Activated naive CD8-positive, alpha-beta T cell treated with anti-CD3 and anti-CD28 coated beads for 36 hours (primary cell): Measurements from ENCODE around the gene LSM12. TPM values are rescaled to one million over a fixed set of nuclear protein-coding genes. Genes with fewer than 3 reads are reported as not detected.
"Not testable (repeated sequence)": the region's sequence is repeated elsewhere in the genome, so short reads cannot be mapped to it uniquely, and the experiment has no call there.

Experiments used
- DNase-seq: peaks from one replicate; pipeline ENCODE4 v3.0.0; 2021
- H3K27ac Mint-ChIP-seq: one replicate; pipeline ENCODE4 v1.8.0; 2022; ENCODE audit warnings: mild to moderate bottlenecking, moderate library complexity, mixed read lengths
- H3K27me3 Mint-ChIP-seq: one replicate; pipeline ENCODE4 v1.8.0; 2022; ENCODE audit warnings: mild to moderate bottlenecking, mixed read lengths
- H3K36me3 Mint-ChIP-seq: one replicate; pipeline ENCODE4 v1.8.0; 2021; ENCODE audit warnings: mild to moderate bottlenecking, mixed read lengths
- H3K4me1 Mint-ChIP-seq: one replicate; pipeline ENCODE4 v1.8.0; 2021; ENCODE audit warnings: mixed read lengths
- H3K4me3 Mint-ChIP-seq: one replicate; pipeline ENCODE4 v1.8.0; 2022; ENCODE audit warnings: mild to moderate bottlenecking, moderate library complexity, mixed read lengths
- H3K9me3 Mint-ChIP-seq: one replicate; pipeline ENCODE4 v1.8.0; 2022; ENCODE audit warnings: mixed read lengths
- total RNA-seq, 2 experiments: library from RNA; stranded (reverse); gene quantifications; one replicate each; pipeline ENCODE4 v1.2.3, GENCODE V29; 2021

LSM12 gene
- total RNA-seq, 2 experiments from 2014 or later: 103 to 110 TPM

DNA sequence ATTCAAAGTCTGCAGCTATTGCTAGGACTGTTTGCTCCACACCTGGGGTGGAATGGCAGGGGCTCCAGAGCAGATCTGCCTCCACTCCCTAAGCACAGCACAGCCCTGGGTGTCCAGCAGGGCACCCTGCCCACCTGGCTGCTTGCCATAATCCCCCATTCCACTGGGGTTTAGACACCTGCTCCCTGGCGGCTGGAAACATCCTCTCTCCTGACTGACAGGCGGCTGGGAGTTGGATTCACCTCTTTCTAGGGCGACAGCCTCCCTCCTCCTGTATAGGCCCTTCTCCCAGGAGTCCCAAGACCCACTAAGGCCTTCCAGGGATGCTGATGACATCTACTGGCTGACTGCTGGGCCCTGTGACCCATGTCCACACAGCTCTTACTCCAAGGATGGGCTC, 39.0 kb upstream of the LSM12 start:
- no peaks in the 10 kb centered on the region for H3K36me3 Mint-ChIP-seq
- H3K4me3 Mint-ChIP-seq: no peak overlapping the region
- peaks cover 3% of the 10 kb centered on the region for H3K4me1 Mint-ChIP-seq
- H3K9me3 Mint-ChIP-seq: no peaks in the 10 kb centered on the region
- no peak overlapping the region for H3K27ac Mint-ChIP-seq
- DNase-seq: no peak
- no peaks in the 10 kb centered on the region for H3K27me3 Mint-ChIP-seq

DNA sequence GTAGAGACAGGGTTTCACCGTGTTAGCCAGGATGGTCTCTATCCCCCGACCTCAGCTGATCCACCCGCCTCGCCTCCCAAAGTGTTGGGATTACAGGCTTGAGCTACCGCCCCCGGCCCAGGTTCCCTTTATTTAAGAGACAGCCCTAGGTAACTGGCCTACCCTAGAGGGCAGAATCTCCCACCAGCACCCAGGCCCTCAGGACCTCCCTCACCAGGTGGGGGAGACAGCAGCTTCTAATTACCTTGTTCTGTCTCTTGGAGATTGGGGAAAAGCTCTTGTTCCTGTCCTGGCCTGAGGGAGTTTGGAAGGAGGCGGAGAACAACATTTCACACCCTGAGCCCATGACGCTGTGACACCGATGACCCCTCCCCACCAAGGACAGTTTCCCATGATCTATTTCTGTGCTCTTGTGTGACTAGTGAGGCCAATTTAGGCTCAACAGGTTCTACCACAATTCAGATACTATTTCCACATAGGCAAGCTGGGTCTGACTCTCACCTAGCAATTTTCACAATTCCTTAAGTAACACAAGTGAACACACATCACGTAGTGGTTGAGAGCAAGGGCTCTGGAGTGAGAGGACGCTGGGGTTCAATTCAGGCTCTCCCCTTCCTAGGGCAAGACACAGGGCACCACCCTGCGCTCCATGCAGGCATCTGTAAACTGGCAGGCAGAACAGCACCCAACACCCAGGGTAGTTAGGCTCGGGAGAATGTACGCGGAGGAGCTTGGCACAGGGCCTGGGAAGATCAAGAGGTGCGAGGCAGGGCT, 36.6 kb upstream of the LSM12 start:
- H3K27me3 Mint-ChIP-seq: no peaks in the 10 kb centered on the region
- H3K4me3 Mint-ChIP-seq: no peak overlapping the region
- no peaks in the 10 kb centered on the region for H3K36me3 Mint-ChIP-seq
- no peaks in the 10 kb centered on the region for H3K9me3 Mint-ChIP-seq
- peaks cover 4% of the 10 kb centered on the region for H3K4me1 Mint-ChIP-seq
- DNase-seq: no peak
- H3K27ac Mint-ChIP-seq: no peak overlapping the region

DNA sequence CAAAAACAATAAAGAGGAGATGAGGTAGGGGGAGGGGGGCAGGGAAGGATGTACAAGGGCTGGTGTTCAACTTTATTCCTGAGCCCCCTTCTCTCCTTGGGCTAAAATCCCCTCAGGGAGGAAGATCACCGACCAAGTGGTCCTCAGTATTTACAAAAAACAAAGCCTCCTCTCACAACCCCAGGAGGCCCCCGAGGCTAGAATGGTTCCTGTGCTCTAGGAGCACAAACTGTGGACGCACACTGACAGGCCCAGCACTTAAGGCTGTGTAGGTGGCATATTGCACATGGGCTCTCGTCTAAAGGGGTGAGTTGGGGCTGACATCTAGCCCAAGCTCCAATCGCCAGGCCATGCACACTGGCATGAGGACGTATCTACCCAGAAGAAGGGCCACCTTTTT, 35.4 kb upstream of the LSM12 start:
- not testable (repeated sequence) for H3K36me3 Mint-ChIP-seq, H3K4me1 Mint-ChIP-seq

DNA sequence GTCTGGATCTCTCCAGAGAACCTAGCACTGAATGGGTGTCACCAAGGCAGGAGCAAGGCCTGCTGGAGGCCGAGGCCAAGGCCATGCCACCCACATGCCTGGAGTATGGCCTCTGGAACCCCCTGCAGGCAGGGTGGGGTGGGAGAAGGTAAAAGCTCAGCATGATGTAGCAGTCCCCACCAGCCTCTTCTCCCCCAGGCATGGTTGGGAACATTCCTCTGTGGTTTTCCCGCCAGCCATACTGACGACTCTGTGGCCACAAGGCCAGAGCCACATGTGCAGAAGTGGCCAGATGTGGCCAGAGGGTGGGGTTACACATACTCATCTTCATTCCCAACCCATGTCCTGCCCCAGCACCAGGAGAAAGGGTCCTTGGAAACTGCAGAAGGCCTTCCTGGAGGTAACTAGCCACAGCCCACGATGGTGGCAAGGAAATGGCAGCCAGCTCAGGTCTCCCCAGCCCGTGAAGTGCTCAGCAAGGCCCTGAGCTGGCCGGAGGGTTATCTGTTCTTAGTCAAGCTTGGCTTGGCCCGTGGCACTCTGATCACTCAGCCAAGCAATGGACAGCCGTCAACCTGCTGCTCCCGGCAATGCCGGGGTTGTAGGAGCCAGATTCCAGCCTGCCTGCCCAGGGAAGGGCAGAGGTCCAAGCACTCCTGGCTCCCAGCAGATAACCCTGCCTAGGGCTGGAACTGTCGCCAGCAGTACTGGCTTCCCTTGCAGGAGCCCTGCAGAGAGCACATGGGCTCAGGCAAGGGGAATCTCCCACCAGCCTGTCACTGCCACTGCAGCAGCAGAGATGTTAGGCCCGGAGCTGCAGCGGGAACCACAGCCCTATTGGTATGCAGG, 30.9 kb upstream of the LSM12 start:
- H3K27ac Mint-ChIP-seq: no peak overlapping the region
- no peaks in the 10 kb centered on the region for H3K36me3 Mint-ChIP-seq
- H3K4me3 Mint-ChIP-seq: no peak overlapping the region
- no peaks in the 10 kb centered on the region for H3K27me3 Mint-ChIP-seq
- no peaks in the 10 kb centered on the region for H3K9me3 Mint-ChIP-seq
- H3K4me1 Mint-ChIP-seq: peaks cover 13% of the 10 kb centered on the region
- no peak for DNase-seq

More for the DNA sequence above, 35.4 kb upstream of the LSM12 start:
- not testable (repeated sequence) for H3K27me3 Mint-ChIP-seq, H3K4me3 Mint-ChIP-seq, H3K9me3 Mint-ChIP-seq, H3K27ac Mint-ChIP-seq, DNase-seq

DNA sequence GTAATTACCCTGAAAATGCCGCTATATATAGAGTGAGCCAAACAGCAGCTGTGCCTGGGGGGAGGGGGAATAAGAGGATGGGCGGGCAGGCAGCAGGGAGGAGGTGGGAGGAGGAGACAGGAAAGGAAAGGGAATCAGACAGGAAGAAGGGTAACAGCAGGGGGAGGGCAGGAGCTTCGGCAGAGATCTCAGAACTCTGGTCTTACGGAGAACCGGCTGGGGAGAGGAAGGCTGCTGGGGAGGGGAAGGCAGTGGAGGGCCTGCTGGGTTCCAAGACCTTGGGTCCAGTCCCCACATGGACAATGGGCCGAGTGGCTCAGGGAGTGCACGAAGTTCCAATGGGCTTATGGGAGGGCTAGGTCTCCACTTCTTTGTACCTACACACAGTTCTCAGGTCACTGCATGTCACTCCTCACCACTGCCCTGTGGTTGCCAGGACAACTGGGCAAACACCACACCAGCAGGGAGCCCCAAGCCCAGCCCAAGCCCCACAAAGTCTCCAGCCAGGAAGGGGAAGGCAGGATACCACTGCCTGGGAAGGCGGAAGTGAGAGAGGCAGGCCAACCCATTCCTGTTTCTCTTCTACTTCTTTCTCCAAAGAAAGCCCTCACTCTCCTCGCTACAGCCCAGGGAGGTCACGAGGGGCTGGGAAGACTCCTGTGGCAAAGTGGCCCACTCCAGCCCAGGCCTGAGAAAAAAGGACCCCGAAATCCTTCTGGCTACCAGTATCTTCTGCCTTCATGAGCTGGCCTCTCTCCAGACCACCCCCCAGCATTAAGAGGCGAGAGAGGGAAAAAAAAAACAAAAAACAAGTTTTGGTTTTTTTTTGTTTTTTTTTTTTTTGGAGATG, 29.4 kb upstream of the LSM12 start:
- Mint-ChIP-seq H3K9me3 (no peaks in the 10 kb centered on the region), H3K27me3 (no peaks in the 10 kb centered on the region), H3K36me3 (peaks cover 2% of the 10 kb centered on the region), H3K4me3 (no peak overlapping the region), H3K27ac (peak overlapping the region; percentile 28), H3K4me1 (peaks cover 12% of the 10 kb centered on the region)
- DNase-seq: no peak

DNA sequence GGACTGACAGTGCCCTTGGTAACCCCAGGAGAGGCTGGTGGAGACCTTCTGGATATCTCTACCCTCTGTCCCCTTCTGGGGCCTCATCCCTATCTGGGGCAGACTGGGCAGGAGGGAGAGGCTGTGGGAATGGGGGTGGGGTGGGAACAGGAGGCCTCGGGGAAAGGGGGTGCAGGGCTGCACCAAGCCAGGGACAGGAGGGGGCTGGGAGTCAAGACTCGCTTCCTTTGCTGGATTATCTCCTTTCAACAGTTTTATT, 28.8 kb upstream of the LSM12 start:
- H3K27ac Mint-ChIP-seq: no peak overlapping the region
- H3K4me3 Mint-ChIP-seq: no peak overlapping the region
- peaks cover 2% of the 10 kb centered on the region for H3K36me3 Mint-ChIP-seq
- H3K4me1 Mint-ChIP-seq: peaks cover 12% of the 10 kb centered on the region
- H3K27me3 Mint-ChIP-seq: no peaks in the 10 kb centered on the region
- no peaks in the 10 kb centered on the region for H3K9me3 Mint-ChIP-seq
- DNase-seq: no peak

DNA sequence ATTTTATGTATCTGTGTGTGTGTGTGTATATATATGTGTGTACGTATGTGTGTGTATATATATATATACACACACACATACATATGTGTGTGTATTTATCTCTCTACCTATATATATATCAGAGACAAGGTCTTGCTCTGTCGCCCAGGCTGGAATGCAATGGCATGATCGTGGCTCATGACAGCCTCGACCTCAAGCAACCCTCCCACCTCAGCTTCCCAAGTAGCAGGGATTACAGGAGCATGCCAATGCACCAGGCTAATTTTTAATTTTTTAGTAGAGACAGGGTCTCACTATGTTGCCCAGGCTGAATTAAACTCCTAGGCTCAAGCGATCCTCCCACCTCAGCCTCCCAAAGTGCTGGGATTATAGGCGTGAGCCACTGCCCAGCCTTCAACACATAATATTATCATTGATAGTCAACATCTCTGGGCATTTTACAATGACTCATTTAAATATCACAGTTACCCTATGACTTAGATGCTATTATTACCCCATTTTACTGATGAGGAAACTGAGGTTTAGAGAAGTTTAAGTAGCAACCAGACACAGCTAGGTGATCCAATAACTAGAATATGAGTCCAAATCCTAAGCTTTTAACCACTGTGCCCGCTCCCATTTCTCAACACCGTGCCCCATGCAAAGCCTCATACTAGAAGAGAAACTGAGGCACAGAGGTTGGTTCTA, 28.4 kb upstream of the LSM12 start:
- Mint-ChIP-seq H3K27me3 (no peaks in the 10 kb centered on the region), H3K4me3 (no peak overlapping the region), H3K9me3 (no peaks in the 10 kb centered on the region), H3K27ac (no peak overlapping the region), H3K36me3 (peaks cover 2% of the 10 kb centered on the region), H3K4me1 (peaks cover 12% of the 10 kb centered on the region)
- no peak for DNase-seq

DNA sequence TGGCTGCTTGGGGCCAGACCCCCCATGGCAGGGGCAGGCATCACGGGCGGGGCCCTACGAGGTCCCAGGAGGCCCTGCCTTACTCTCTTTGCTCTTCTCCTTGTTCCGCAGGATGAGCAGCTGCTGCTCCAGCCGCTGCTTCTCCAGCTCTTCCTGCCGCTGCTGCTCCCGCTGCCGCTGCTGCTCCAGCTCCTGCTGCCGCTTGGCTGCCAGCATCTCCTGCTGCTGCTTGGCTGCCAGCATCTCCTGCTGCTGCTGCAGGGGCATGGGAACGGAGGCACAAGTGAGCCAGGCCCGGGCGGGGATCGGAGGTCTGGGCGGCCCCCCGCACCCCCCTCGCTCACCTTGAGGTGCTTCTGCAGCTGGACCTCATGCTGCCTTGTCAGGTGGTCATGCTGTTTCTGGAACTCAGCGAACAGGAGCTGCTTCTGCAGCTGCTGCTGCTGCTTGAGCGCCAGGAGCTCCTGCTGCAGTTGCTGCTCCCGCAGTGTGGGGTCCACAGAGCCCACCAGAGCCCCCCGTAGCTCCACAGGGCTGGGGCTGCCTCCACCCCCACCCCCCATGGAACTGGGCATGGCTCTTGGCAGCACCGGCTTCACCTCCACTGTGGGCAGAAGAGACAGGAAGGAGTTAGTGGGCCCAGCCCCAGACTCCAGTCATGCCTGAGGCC, 26.9 kb upstream of the LSM12 start:
- H3K36me3 Mint-ChIP-seq: peaks cover 5% of the 10 kb centered on the region
- no peaks in the 10 kb centered on the region for H3K9me3 Mint-ChIP-seq
- no peak overlapping the region for H3K4me3 Mint-ChIP-seq
- H3K4me1 Mint-ChIP-seq: peaks cover 12% of the 10 kb centered on the region
- H3K27ac Mint-ChIP-seq: no peak overlapping the region
- H3K27me3 Mint-ChIP-seq: no peaks in the 10 kb centered on the region
- no peak for DNase-seq

DNA sequence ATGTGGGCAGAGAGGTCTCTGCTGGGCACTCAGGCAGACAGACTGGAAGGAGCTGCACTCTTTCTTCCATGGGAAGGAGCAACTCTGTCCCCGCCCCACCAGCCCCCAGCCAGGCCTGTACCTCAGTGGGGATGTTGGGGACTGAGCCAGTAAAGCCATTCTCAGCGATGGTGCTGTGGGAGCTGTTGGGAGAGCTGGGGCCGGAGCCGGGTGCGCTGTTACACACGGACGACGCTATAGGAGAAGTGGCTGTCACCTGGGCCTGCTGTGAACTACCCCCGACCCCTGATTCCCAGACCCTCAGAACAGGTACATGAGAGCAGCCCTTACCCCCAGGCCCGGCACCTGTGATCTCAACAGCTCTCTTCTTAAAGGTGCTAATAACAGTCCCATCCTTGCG, 25.6 kb upstream of the LSM12 start:
- Mint-ChIP-seq H3K4me1 (peaks cover 13% of the 10 kb centered on the region), H3K4me3 (no peak overlapping the region), H3K27ac (no peak overlapping the region), H3K27me3 (no peaks in the 10 kb centered on the region), H3K9me3 (no peaks in the 10 kb centered on the region), H3K36me3 (peaks cover 5% of the 10 kb centered on the region)
- no peak for DNase-seq

DNA sequence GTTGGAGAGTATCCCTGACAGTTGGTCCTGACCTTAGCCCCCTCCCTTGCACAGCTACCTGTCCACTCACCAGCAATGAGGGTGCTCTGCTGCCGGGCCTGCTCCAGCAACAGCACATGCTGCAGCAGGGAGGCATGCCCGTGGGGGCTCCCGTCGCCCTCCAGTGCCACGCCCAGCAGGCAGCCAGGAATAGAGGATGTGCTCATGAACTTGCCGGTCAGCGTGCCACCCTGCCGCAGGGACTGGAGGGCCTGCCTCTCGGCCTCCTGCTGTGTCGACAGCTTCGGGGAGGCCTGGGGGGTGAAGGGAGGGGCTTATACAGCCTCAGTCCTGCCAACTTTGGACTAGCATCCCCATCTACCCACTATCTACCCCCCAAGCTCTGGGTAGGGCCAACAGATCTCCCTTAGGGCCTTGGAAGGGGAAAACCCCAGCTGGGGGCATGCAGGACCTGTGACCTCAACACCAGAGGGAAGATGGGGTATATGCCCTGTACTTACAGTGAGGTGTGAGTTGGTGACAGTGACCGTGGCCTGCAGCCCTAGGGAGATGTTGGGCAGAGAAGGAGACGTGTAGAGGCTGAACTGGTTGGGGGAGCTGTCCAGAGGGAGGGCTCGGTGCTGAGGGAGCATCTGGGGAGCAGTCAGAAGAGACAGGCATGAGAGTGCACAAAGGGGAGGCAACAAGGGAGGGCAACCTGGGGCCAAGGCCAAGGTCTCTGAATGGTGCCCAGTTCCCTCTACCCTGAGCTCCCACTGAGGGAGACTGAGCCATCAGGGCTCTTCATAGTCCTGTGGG, 24.9 kb upstream of the LSM12 start:
- Mint-ChIP-seq H3K27ac (no peak overlapping the region), H3K27me3 (no peaks in the 10 kb centered on the region), H3K9me3 (no peaks in the 10 kb centered on the region), H3K36me3 (peaks cover 5% of the 10 kb centered on the region), H3K4me3 (no peak overlapping the region), H3K4me1 (peaks cover 16% of the 10 kb centered on the region)
- no peak for DNase-seq

DNA sequence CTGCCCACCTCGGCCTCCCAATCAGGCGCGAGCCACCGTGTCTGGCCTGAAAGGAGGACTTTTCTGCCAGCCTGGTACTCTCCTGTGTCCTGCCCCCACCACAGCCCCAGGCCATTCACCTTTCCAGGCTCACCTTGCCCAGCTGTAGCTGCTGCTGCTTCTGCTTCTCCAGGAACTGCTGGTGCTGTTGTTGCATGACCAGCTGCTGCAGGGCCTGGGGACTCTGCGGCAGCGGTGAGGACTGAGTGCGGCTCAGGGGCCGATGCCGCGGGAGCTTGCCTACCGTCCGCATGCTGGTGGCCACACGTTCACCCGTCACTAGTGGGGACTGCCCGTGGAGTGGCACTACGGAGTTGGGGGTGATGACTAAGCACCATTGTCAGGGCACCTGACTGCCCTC, 21.8 kb upstream of the LSM12 start:
- Mint-ChIP-seq H3K27ac (no peak overlapping the region), H3K4me3 (no peak overlapping the region), H3K27me3 (no peaks in the 10 kb centered on the region)

DNA sequence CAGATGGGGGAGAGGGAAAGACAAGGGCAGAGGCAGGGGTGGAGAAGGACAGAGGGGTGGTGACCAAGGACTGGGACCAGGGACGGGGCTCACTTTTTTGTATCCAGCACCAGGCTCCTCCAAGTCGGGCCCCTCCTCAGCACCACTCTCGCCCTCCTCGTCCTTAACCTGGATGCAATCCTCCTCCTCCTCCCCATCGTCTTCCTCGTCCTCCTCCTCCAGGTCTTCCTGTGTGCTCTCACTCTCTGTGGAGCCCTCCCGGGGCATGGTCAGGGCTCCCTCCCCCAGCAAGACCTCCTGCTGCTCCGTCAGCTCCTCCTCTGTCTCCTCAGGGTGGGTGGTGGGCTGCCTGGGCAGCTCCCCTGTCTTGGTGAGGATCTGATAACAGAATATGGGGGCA, 20.8 kb upstream of the LSM12 start:
- Mint-ChIP-seq H3K36me3 (peaks cover 9% of the 10 kb centered on the region), H3K4me1 (peaks cover 13% of the 10 kb centered on the region), H3K27me3 (no peaks in the 10 kb centered on the region), H3K9me3 (no peaks in the 10 kb centered on the region), H3K4me3 (no peak overlapping the region), H3K27ac (peak overlapping the region; percentile 51)
- no peak for DNase-seq

More for the DNA sequence above, 21.8 kb upstream of the LSM12 start:
- DNase-seq: no peak
- Mint-ChIP-seq H3K9me3 (no peaks in the 10 kb centered on the region), H3K36me3 (peaks cover 5% of the 10 kb centered on the region), H3K4me1 (peaks cover 13% of the 10 kb centered on the region)

DNA sequence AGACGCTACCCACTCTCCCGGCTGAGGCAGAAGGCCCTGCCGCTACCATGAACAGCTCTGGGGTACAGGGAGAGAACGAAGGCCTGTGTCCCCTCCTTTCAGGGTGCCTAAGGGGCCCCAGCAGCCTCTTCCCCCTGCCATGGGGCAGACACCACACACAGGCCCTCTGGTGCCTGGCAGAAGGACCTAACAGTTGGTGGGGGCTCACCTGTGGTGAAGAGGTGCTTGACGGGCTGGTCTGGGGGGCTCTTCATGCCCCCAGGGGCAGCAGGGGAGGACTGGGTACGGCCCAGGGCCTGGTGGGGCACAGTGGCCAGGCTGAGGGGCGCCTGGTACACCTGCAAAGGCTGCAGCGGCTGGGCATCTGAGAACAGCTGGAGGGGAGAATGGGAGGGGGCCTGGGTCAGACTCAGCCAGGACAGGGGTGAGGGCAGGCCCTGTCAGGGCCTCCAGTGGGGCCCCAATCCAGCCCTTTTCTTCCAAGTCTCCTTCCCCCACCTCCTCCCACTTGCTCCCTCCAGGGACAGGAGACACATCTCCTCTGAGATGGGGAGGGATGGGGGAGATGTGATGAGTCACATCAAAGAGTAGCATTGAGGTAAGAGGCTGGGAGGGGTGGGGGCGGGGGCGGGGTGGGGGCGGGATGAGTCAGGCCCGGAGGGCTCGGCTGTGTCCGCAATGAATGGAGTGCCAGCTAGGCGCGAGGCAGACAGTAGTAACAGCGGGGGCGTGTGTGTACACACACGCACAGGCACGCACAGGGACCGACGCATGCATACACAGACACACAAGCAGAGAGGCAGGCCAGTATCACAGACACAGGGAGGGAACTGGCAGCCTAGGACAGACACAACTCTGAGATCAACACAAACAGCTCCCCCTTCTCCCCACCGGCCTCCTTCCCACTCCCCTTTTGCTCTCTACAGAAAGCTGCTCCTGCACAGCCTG, 20.2 kb upstream of the LSM12 start:
- Mint-ChIP-seq H3K4me1 (peaks cover 13% of the 10 kb centered on the region), H3K9me3 (no peaks in the 10 kb centered on the region), H3K36me3 (peaks cover 9% of the 10 kb centered on the region), H3K27ac (peak overlapping the region; percentile 46), H3K27me3 (no peaks in the 10 kb centered on the region), H3K4me3 (no peak overlapping the region)
- peak; percentile 62 for DNase-seq
